Right atrium auricular region (tissue), 2 donors: ENCODE data around the gene BDP1. TPM values are rescaled to one million over a fixed set of nuclear protein-coding genes. Genes with fewer than 3 reads are reported as not detected.
"Not testable (repeated sequence)": the region's sequence is repeated elsewhere in the genome, so short reads cannot be mapped to it uniquely, and the experiment has no call there.

ENCODE experiments used
- DNase-seq: peaks from one replicate; pipeline ENCODE4 v3.0.0-alpha.2; 2019; ENCODE audit warnings: low spot score
- H3K27ac ChIP-seq, 2 donors: fragments of 200-600 bp; sonication (generic); 1 replicate in 1 of 2; 2 replicates in 1 of 2; pipeline ENCODE4 v1.5.1; 2016 to 2019
- H3K27me3 ChIP-seq, 2 donors: fragments of 200-600 bp; sonication (generic); one replicate each; pipeline versions ENCODE4 v1.5.1 to v1.6.0; 2017 to 2019
- H3K36me3 ChIP-seq: fragments of 200-600 bp; sonication (generic); one replicate; pipeline ENCODE4 v1.5.1; 2016
- H3K4me1 ChIP-seq, 2 donors: fragments of 200-600 bp; sonication (generic); one replicate each; pipeline versions ENCODE4 v1.5.1 to v1.6.0; 2017 to 2019
- H3K4me3 ChIP-seq, 2 donors: fragments of 200-600 bp; sonication (generic); 1 replicate in 1 of 2; 2 replicates in 1 of 2; pipeline ENCODE4 v1.5.1; 2017 to 2019; ENCODE audit warnings: mild to moderate bottlenecking in 1 of 2, moderate library complexity in 1 of 2
- H3K9me3 ChIP-seq, 2 donors: fragments of 200-600 bp; sonication (generic); one replicate each; pipeline ENCODE4 v1.5.1; 2019
- total RNA-seq, 2 donors: library from RNA; depleted of rRNA; stranded (reverse); fragments of >200 nt; gene quantifications; one replicate each; pipeline ENCODE4 v1.1.0, GENCODE V29; 2016
- TF ChIP-seq, protein P1 (sequence below), 2 donors: fragments of 200-600 bp; sonication (generic); IDR thresholded peaks; one replicate each; pipeline ENCODE4 v1.5.1; 2019; ENCODE audit warnings: antibody characterized with exemption in 2 of 2

Gene BDP1
- total RNA-seq, 2 donors from 2014 or later, result 11.8 to 20.1 TPM

DNA sequence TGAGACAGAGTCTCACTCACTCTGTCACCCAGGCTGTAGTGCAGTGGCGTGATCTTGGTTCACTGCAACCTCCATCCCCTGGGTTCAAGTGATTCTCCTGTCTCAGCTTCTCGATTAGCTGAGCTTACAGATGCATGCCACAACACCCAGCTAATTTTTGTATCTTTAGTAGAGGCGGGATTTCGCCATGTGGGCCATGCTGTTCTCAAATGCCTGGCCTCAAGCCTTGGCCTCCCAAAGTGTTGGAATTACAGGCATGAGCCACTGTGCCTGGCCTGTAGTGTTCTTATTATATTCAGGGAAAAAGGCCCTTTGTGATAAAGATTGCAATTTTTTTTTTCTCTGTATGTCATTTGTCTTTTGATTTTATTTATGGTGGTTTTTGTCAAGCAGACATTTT, 107.7 kb downstream of the BDP1 start:
- peaks cover 44% of the 10 kb centered on the region for H3K36me3 ChIP-seq
- no peaks in the 10 kb centered on the region for H3K4me1 ChIP-seq
- no peak for DNase-seq
- TF ChIP-seq, protein P1, sequence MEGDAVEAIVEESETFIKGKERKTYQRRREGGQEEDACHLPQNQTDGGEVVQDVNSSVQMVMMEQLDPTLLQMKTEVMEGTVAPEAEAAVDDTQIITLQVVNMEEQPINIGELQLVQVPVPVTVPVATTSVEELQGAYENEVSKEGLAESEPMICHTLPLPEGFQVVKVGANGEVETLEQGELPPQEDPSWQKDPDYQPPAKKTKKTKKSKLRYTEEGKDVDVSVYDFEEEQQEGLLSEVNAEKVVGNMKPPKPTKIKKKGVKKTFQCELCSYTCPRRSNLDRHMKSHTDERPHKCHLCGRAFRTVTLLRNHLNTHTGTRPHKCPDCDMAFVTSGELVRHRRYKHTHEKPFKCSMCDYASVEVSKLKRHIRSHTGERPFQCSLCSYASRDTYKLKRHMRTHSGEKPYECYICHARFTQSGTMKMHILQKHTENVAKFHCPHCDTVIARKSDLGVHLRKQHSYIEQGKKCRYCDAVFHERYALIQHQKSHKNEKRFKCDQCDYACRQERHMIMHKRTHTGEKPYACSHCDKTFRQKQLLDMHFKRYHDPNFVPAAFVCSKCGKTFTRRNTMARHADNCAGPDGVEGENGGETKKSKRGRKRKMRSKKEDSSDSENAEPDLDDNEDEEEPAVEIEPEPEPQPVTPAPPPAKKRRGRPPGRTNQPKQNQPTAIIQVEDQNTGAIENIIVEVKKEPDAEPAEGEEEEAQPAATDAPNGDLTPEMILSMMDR (IDR thresholded peaks at IDR 0.05), result no peak
- no peaks in the 10 kb centered on the region for H3K27me3 ChIP-seq
- no peak overlapping the region for H3K27ac ChIP-seq
- no peak overlapping the region for H3K4me3 ChIP-seq
- no peaks in the 10 kb centered on the region for H3K9me3 ChIP-seq

- peaks cover 36% of the 10 kb centered on the region for H3K36me3 ChIP-seq
- DNase-seq, result no peak
- H3K4me1 ChIP-seq, result no peaks in the 10 kb centered on the region
- no peaks in the 10 kb centered on the region for H3K9me3 ChIP-seq
- no peak overlapping the region for H3K4me3 ChIP-seq
- TF ChIP-seq, protein P1 (IDR thresholded peaks at IDR 0.05), result no peak
- no peaks in the 10 kb centered on the region for H3K27me3 ChIP-seq
- no peak overlapping the region for H3K27ac ChIP-seq
Measured at GRCh38 chr5:71564895-71565294, 109.4 kb downstream of the BDP1 start.

GRCh38 chr5:71569748-71570509, 114.5 kb downstream of the BDP1 start:
- Histone ChIP-seq H3K9me3 (no peaks in the 10 kb centered on the region), H3K27me3 (no peaks in the 10 kb centered on the region), H3K4me3 (no peak overlapping the region), H3K4me1 (no peaks in the 10 kb centered on the region), H3K27ac (no peak overlapping the region), H3K36me3 (peaks cover 6% of the 10 kb centered on the region)
- TF ChIP-seq, protein P1 (IDR thresholded peaks at IDR 0.05), result no peak
- DNase-seq, result no peak

DNA sequence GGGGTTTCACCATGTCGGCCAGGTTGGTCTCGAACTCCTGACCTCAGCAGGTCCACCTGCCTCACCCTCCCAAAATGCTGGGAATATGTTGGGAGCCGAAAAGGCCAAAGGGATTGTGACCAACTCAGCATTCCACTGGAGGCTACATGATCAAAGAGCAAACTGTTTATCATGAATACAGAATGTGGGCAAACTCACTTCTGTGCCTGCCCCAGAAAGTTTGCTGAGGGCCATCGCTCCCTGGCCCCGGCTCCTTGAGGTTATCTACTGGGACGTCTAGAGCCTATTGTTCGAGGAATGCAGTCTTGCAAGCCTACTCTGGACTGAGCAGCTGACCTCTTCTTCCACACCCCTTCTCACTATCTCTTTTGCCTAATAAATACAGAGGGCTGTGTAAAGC, 116.4 kb downstream of the BDP1 start:
- H3K4me3 ChIP-seq, H3K36me3 ChIP-seq, DNase-seq, H3K4me1 ChIP-seq, H3K27me3 ChIP-seq, H3K27ac ChIP-seq, H3K9me3 ChIP-seq: not testable (repeated sequence)

GRCh38 chr5:71573591-71573990, 118.1 kb downstream of the BDP1 start:
- Histone ChIP-seq H3K9me3 (no peaks in the 10 kb centered on the region), H3K27me3 (no peaks in the 10 kb centered on the region), H3K36me3 (no peaks in the 10 kb centered on the region), H3K4me3 (no peak overlapping the region), H3K27ac (no peak overlapping the region), H3K4me1 (no peaks in the 10 kb centered on the region)
- no peak for DNase-seq
- TF ChIP-seq, protein P1 (IDR thresholded peaks at IDR 0.05), result peak in 1 of 2 donors; percentile 35

DNA sequence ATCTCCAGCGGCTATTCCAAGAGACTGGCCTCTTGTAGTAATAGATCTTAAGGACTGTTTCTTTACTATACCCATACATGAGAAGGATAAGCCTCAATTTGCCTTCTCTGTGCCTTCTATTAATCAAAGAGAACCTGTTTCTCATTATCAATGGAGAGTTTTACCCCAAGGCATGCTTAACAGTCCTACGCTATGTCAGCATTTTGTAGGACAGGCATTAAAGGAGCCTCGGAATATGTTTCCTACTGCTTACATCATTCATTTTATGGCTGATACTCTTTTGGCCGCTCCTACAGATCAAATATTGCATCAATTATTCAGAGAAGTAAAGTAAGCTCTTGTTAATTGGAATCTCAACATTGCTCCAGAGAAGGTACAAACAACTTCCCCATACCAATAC, 120.1 kb downstream of the BDP1 start:
- not testable (repeated sequence) for DNase-seq, H3K27ac ChIP-seq, H3K4me1 ChIP-seq, H3K36me3 ChIP-seq, H3K27me3 ChIP-seq, H3K9me3 ChIP-seq, H3K4me3 ChIP-seq

DNA sequence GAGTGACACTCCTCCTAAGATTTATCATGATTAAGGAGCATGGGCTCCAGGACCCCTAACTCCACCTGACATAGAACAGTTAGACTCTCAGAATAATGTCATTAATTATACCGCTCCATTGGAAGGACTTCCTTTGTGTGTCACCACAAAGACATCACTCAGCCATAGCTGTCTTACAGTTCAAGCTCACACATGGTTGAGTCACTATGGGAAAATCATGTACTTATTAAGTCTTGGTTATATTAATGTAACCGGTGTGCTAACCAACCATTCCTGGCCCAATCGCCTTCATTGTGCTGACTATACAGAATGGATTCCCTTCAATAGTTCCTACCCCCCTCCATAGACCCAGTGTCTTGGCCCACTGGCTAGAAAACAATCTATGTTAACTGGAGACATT, 120.8 kb downstream of the BDP1 start:
- Histone ChIP-seq H3K27ac (no peak overlapping the region), H3K4me1 (no peaks in the 10 kb centered on the region), H3K27me3 (no peaks in the 10 kb centered on the region), H3K4me3 (no peak overlapping the region), H3K9me3 (no peaks in the 10 kb centered on the region), H3K36me3 (no peaks in the 10 kb centered on the region)
- DNase-seq, result no peak
- TF ChIP-seq, protein P1 (IDR thresholded peaks at IDR 0.05), result no peak

GRCh38 chr5:71577839-71578238, 122.4 kb downstream of the BDP1 start:
- not testable (repeated sequence) for H3K9me3 ChIP-seq, DNase-seq, H3K27me3 ChIP-seq, H3K27ac ChIP-seq, H3K36me3 ChIP-seq, H3K4me1 ChIP-seq, H3K4me3 ChIP-seq
